Fibroblast of lung (primary cell): Measurements from ENCODE around the gene KLK14. TPM values are rescaled to one million over a fixed set of nuclear protein-coding genes. Genes with fewer than 3 reads are reported as not detected.

Experiments
- DNase-seq, 2 donors: peaks; one replicate each; pipeline versions ENCODE4 v3.0.0 to v3.0.0-alpha.2; 2010; ENCODE audit warnings: low read depth in 2 of 2
- H2AFZ ChIP-seq: 2 replicates; pipeline ENCODE4 v1.5.1; 2012; ENCODE audit warnings: low read length, control low read depth, inconsistent platforms
- H3K27ac ChIP-seq: 2 replicates; pipeline ENCODE4 v1.5.1; 2011; ENCODE audit warnings: low read length, control low read depth; ENCODE audit not compliant: insufficient read depth
- H3K27me3 ChIP-seq: 2 replicates; pipeline ENCODE4 v1.5.1; 2011; ENCODE audit warnings: mild to moderate bottlenecking, low read length; ENCODE audit not compliant: control insufficient read depth, insufficient read depth
- H3K36me3 ChIP-seq: 2 replicates; pipeline ENCODE4 v1.5.1; 2011; ENCODE audit warnings: low read length; ENCODE audit not compliant: control insufficient read depth, insufficient read depth
- H3K4me1 ChIP-seq: 2 replicates; pipeline ENCODE4 v1.5.1; 2011; ENCODE audit warnings: low read length; ENCODE audit not compliant: control insufficient read depth, insufficient read depth; ENCODE audit errors: extremely low read depth
- H3K4me2 ChIP-seq: 2 replicates; pipeline ENCODE4 v1.5.1; 2011; ENCODE audit warnings: low read length, control low read depth; ENCODE audit not compliant: insufficient read depth; ENCODE audit errors: extremely low read depth
- H3K4me3 ChIP-seq, 4 experiments: fragments of 200-600 bp in 1 of 4; sonication (generic) in 1 of 4; replicated peaks in 1 of 4; 2 replicates each; pipeline ENCODE4 v1.5.1; 2011 to 2016; ENCODE audit warnings: low read length in 4 of 4, low read depth in 3 of 4, mild to moderate bottlenecking in 3 of 4, control low read depth in 2 of 4, inconsistent platforms in 1 of 4, mixed read lengths in 1 of 4; ENCODE audit not compliant: insufficient read depth in 1 of 4; ENCODE audit errors: control extremely low read depth in 1 of 4
- H3K79me2 ChIP-seq: 2 replicates; pipeline ENCODE4 v1.5.1; 2012; ENCODE audit warnings: mild to moderate bottlenecking, low read length, inconsistent platforms; ENCODE audit not compliant: control insufficient read depth, insufficient read depth
- H3K9ac ChIP-seq: 2 replicates; pipeline ENCODE4 v1.5.1; 2011; ENCODE audit warnings: mild to moderate bottlenecking, low read length, control low read depth; ENCODE audit not compliant: insufficient read depth
- H3K9me3 ChIP-seq: 2 replicates; pipeline ENCODE4 v1.5.1; 2012; ENCODE audit warnings: low read depth, low read length; ENCODE audit not compliant: control insufficient read depth, insufficient read depth
- H4K20me1 ChIP-seq: 2 replicates; pipeline ENCODE4 v1.5.1; 2011; ENCODE audit warnings: low read length; ENCODE audit not compliant: control insufficient read depth, insufficient read depth; ENCODE audit errors: extremely low read depth
- CTCF ChIP-seq, 2 donors: IDR thresholded peaks in 1 of 2; conservative IDR thresholded peaks in 1 of 2; 1 replicate in 1 of 2; 2 replicates in 1 of 2; pipeline ENCODE4 v1.5.1; 2011 to 2012; ENCODE audit warnings: low read length in 2 of 2, control low read depth in 1 of 2, inconsistent platforms in 1 of 2, low read depth in 1 of 2, mild to moderate bottlenecking in 1 of 2
- EZH2 ChIP-seq: IDR thresholded peaks from 2 replicates; pipeline ENCODE4 v1.5.1; 2012; ENCODE audit warnings: low read length, control low read depth, mild to moderate bottlenecking; ENCODE audit errors: missing control alignments
- polyA plus RNA-seq, 2 donors: library from polyadenylated mRNA; depleted of rRNA in 1 of 2; stranded (reverse) in 1 of 2; unstranded in 1 of 2; fragments of >200 nt; gene quantifications; 2 replicates each; pipeline ENCODE4 v1.2.1, GENCODE V29; 2011 to 2012; ENCODE audit warnings: missing spikeins in 1 of 2
- total RNA-seq: library from RNA; depleted of rRNA; stranded (reverse); fragments of >200 nt; gene quantifications from 2 replicates; pipeline ENCODE4 v1.2.1, GENCODE V29; 2014

Gene KLK14
- total and polyA plus RNA-seq, 2 donors (not counting 1 experiment from before 2014, with no cell fraction given), result not detected

GRCh38 chr19:51044327-51044726 is 38.4 kb downstream of the KLK14 start:
- Histone ChIP-seq H3K27me3 (no peaks in the 10 kb centered on the region), H4K20me1 (no peaks in the 10 kb centered on the region), H3K27ac (no peak overlapping the region), H3K4me2 (no peak overlapping the region), H3K36me3 (no peaks in the 10 kb centered on the region), H3K79me2 (no peaks in the 10 kb centered on the region), H3K4me1 (no peaks in the 10 kb centered on the region), H2AFZ (no peak overlapping the region), H3K4me3 (no peak overlapping the region), H3K9me3 (no peaks in the 10 kb centered on the region), H3K9ac (no peak overlapping the region)
- TF ChIP-seq EZH2 (no peak), CTCF (conservative IDR thresholded peaks at IDR 0.05 in 1 of 2, IDR thresholded peaks at IDR 0.05 in 1 of 2; ENCODE audit: low read depth in 1 of 2, low read length in 2 of 2) (no peak)
- no peak for DNase-seq

- no peak overlapping the region for H3K4me2 ChIP-seq
- H2AFZ ChIP-seq, result no peak overlapping the region
- no peak overlapping the region for H3K4me3 ChIP-seq
- no peaks in the 10 kb centered on the region for H3K27me3 ChIP-seq
- no peak for TF ChIP-seq CTCF (conservative IDR thresholded peaks at IDR 0.05 in 1 of 2, IDR thresholded peaks at IDR 0.05 in 1 of 2; ENCODE audit: low read depth in 1 of 2, low read length in 2 of 2)
- no peak for TF ChIP-seq EZH2
- no peaks in the 10 kb centered on the region for H3K9me3 ChIP-seq
- no peak for DNase-seq
- no peaks in the 10 kb centered on the region for H3K79me2 ChIP-seq
- H3K27ac ChIP-seq, result no peak overlapping the region
- H4K20me1 ChIP-seq, result no peaks in the 10 kb centered on the region
- H3K4me1 ChIP-seq, result no peaks in the 10 kb centered on the region
- no peaks in the 10 kb centered on the region for H3K36me3 ChIP-seq
- no peak overlapping the region for H3K9ac ChIP-seq
These were observed 39.2 kb downstream of the KLK14 start for GRCh38 chr19:51043497-51043896.

- DNase-seq, result no peak
- H3K36me3 ChIP-seq, result no peaks in the 10 kb centered on the region
- no peaks in the 10 kb centered on the region for H3K79me2 ChIP-seq
- H3K4me1 ChIP-seq, result no peaks in the 10 kb centered on the region
- H4K20me1 ChIP-seq, result no peaks in the 10 kb centered on the region
- no peak overlapping the region for H2AFZ ChIP-seq
- H3K27me3 ChIP-seq, result no peaks in the 10 kb centered on the region
- H3K4me3 ChIP-seq, result no peak overlapping the region
- H3K9me3 ChIP-seq, result no peaks in the 10 kb centered on the region
- no peak for TF ChIP-seq CTCF (conservative IDR thresholded peaks at IDR 0.05 in 1 of 2, IDR thresholded peaks at IDR 0.05 in 1 of 2; ENCODE audit: low read depth in 1 of 2, low read length in 2 of 2)
- no peak for TF ChIP-seq EZH2
- H3K4me2 ChIP-seq, result no peak overlapping the region
- no peak overlapping the region for H3K9ac ChIP-seq
- H3K27ac ChIP-seq, result no peak overlapping the region
These were observed 42.5 kb downstream of the KLK14 start for GRCh38 chr19:51040151-51040550.
